ENCODE data around the gene CPEB2.

The CPEB2 gene

GRCh38 chr4:15043226-15043625, 40.9 kb downstream of the CPEB2 start:
- H3K27ac ChIP-seq (replicated peaks): no peak overlapping the region
- no peak overlapping the region for H3K4me3 ChIP-seq (replicated peaks; ENCODE audit: insufficient read depth, low read length)
- no peaks in the 10 kb centered on the region for H3K27me3 ChIP-seq (ENCODE audit: insufficient read depth, poor library complexity, severe bottlenecking)
- TF ChIP-seq SPI1 (IDR thresholded peaks at IDR 0.05; ENCODE audit: borderline replicate concordance, low read depth) (no peak), GABPA (IDR thresholded peaks at IDR 0.05; ENCODE audit: low read depth) (no peak), POLR2AphosphoS5 (IDR thresholded peaks at IDR 0.05; ENCODE audit: low read depth) (no peak), CTCF (IDR thresholded peaks at IDR 0.05; ENCODE audit: insufficient read depth, low read length) (no peak)
- TF ChIP-seq, protein P1, sequence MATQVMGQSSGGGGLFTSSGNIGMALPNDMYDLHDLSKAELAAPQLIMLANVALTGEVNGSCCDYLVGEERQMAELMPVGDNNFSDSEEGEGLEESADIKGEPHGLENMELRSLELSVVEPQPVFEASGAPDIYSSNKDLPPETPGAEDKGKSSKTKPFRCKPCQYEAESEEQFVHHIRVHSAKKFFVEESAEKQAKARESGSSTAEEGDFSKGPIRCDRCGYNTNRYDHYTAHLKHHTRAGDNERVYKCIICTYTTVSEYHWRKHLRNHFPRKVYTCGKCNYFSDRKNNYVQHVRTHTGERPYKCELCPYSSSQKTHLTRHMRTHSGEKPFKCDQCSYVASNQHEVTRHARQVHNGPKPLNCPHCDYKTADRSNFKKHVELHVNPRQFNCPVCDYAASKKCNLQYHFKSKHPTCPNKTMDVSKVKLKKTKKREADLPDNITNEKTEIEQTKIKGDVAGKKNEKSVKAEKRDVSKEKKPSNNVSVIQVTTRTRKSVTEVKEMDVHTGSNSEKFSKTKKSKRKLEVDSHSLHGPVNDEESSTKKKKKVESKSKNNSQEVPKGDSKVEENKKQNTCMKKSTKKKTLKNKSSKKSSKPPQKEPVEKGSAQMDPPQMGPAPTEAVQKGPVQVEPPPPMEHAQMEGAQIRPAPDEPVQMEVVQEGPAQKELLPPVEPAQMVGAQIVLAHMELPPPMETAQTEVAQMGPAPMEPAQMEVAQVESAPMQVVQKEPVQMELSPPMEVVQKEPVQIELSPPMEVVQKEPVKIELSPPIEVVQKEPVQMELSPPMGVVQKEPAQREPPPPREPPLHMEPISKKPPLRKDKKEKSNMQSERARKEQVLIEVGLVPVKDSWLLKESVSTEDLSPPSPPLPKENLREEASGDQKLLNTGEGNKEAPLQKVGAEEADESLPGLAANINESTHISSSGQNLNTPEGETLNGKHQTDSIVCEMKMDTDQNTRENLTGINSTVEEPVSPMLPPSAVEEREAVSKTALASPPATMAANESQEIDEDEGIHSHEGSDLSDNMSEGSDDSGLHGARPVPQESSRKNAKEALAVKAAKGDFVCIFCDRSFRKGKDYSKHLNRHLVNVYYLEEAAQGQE (IDR thresholded peaks at IDR 0.05; ENCODE audit: insufficient replicate concordance, low read depth): no peak
- no peak for DNase-seq (ENCODE audit: low read depth in 1 of 2, low spot score in 1 of 2)

GRCh38 chr4:15043922-15044321, 41.6 kb downstream of the CPEB2 start:
- Histone ChIP-seq H3K27ac (replicated peaks) (no peak overlapping the region), H3K27me3 (ENCODE audit: insufficient read depth, poor library complexity, severe bottlenecking) (no peaks in the 10 kb centered on the region), H3K4me3 (replicated peaks; ENCODE audit: insufficient read depth, low read length) (no peak overlapping the region)
- DNase-seq (ENCODE audit: low read depth in 1 of 2, low spot score in 1 of 2): no peak
- no peak for TF ChIP-seq GABPA (IDR thresholded peaks at IDR 0.05; ENCODE audit: low read depth)
- TF ChIP-seq SPI1 (IDR thresholded peaks at IDR 0.05; ENCODE audit: borderline replicate concordance, low read depth): no peak
- no peak for TF ChIP-seq CTCF (IDR thresholded peaks at IDR 0.05; ENCODE audit: insufficient read depth, low read length)
- TF ChIP-seq, protein P1 (IDR thresholded peaks at IDR 0.05; ENCODE audit: insufficient replicate concordance, low read depth): no peak
- no peak for TF ChIP-seq POLR2AphosphoS5 (IDR thresholded peaks at IDR 0.05; ENCODE audit: low read depth)

- Histone ChIP-seq H3K27ac (replicated peaks) (no peak overlapping the region), H3K4me3 (replicated peaks; ENCODE audit: insufficient read depth, low read length) (no peak overlapping the region), H3K27me3 (ENCODE audit: insufficient read depth, poor library complexity, severe bottlenecking) (no peaks in the 10 kb centered on the region)
- no peak for DNase-seq (ENCODE audit: low read depth in 1 of 2, low spot score in 1 of 2)
- TF ChIP-seq, protein P1 (IDR thresholded peaks at IDR 0.05; ENCODE audit: insufficient replicate concordance, low read depth): no peak
- TF ChIP-seq SPI1 (IDR thresholded peaks at IDR 0.05; ENCODE audit: borderline replicate concordance, low read depth): no peak
- no peak for TF ChIP-seq GABPA (IDR thresholded peaks at IDR 0.05; ENCODE audit: low read depth)
- no peak for TF ChIP-seq CTCF (IDR thresholded peaks at IDR 0.05; ENCODE audit: insufficient read depth, low read length)
- no peak for TF ChIP-seq POLR2AphosphoS5 (IDR thresholded peaks at IDR 0.05; ENCODE audit: low read depth)
Observed at GRCh38 chr4:15054541-15054940, 52.3 kb downstream of the CPEB2 start.

Data from HL-60 (cell line).